B cell (primary cell): ENCODE results near the gene ABCD3. TPM values are rescaled to one million over a fixed set of nuclear protein-coding genes. Genes with fewer than 3 reads are reported as not detected.

Source experiments
- ATAC-seq: fragments of 200-7000 bp; cut with Tn5 transposase; one replicate; pipeline ENCODE4 v1.10.0; 2021; ENCODE audit warnings: low read depth, mild to moderate bottlenecking, moderate number of reproducible peaks, moderate library complexity
- CTCF ChIA-PET: fragments of 350-600 bp; sonication (Branson Sonifier 250); formaldehyde crosslinking; loops from one replicate; lab custom pipeline; 2021; ENCODE audit warnings: antibody characterized with exemption, inconsistent platforms; lab: Charles Lee
- POLR2A ChIA-PET: fragments of 350-600 bp; sonication (Branson Sonifier 250); formaldehyde crosslinking; loops from one replicate; lab custom pipeline; 2021; ENCODE audit warnings: antibody characterized with exemption; lab: Charles Lee
- DNase-seq: peaks from one replicate; pipeline ENCODE4 v3.0.0; 2013
- H2AFZ ChIP-seq: 2 replicates; pipeline ENCODE4 v1.6.1; 2012; ENCODE audit warnings: mild to moderate bottlenecking, low read depth, low read length; ENCODE audit not compliant: insufficient read depth, poor library complexity, severe bottlenecking
- H3K27ac ChIP-seq, 2 donors: 1 replicate in 1 of 2; 2 replicates in 1 of 2; pipeline ENCODE4 v1.5.1; 2012 to 2013; ENCODE audit warnings: low read length in 2 of 2, mild to moderate bottlenecking in 2 of 2, moderate library complexity in 1 of 2
- H3K27me3 ChIP-seq, 4 experiments: fragments of 200-600 bp in 1 of 4; sonication (generic) in 1 of 4; replicated peaks in 1 of 4; 1 replicate in 2 of 4; 2 replicates in 2 of 4; pipeline versions ENCODE4 v1.6.1 to v1.7.0; 2013 to 2016; ENCODE audit warnings: low read length in 3 of 4, mild to moderate bottlenecking in 2 of 4, mixed read lengths in 1 of 4, moderate library complexity in 1 of 4; ENCODE audit not compliant: insufficient read depth in 4 of 4, control insufficient read depth in 3 of 4; ENCODE audit errors: control extremely low read depth in 1 of 4
- H3K36me3 ChIP-seq, 2 experiments: replicated peaks in 1 of 2; 1 replicate in 1 of 2; 2 replicates in 1 of 2; pipeline versions ENCODE4 v1.6.1 to v1.7.1; 2013; ENCODE audit warnings: low read length in 1 of 2; ENCODE audit not compliant: insufficient read depth in 2 of 2, control insufficient read depth in 1 of 2; ENCODE audit errors: control extremely low read depth in 1 of 2, extremely low read depth in 1 of 2
- H3K4me1 ChIP-seq, 2 donors: fragments of 200-600 bp in 1 of 2; sonication (generic) in 1 of 2; 1 replicate in 1 of 2; 2 replicates in 1 of 2; pipeline versions ENCODE4 v1.5.1 to v1.6.1; 2013 to 2017; ENCODE audit warnings: low read length in 2 of 2; ENCODE audit not compliant: control insufficient read depth in 2 of 2, insufficient read depth in 2 of 2
- H3K4me2 ChIP-seq: replicated peaks from 2 replicates; pipeline ENCODE3; 2012; ENCODE audit warnings: mild to moderate bottlenecking, low read depth, low read length; ENCODE audit not compliant: poor library complexity, severe bottlenecking
- H3K4me3 ChIP-seq, 5 experiments: fragments of 200-600 bp in 1 of 5; sonication (generic) in 1 of 5; 1 replicate in 3 of 5; 2 replicates in 2 of 5; pipeline versions ENCODE4 v1.5.1 to v1.7.0; 2011 to 2016; ENCODE audit warnings: low read length in 4 of 5, mild to moderate bottlenecking in 4 of 5, low read depth in 2 of 5, control low read depth in 1 of 5, moderate library complexity in 1 of 5; ENCODE audit not compliant: insufficient read depth in 1 of 5; ENCODE audit errors: control extremely low read depth in 1 of 5, extremely low read depth in 1 of 5
- H3K79me2 ChIP-seq: fragments of 200-600 bp; sonication (generic); one replicate; pipeline ENCODE4 v1.6.0; 2016; ENCODE audit warnings: low read length; ENCODE audit not compliant: control insufficient read depth, insufficient read depth
- H3K9ac ChIP-seq: fragments of 200-600 bp; sonication (generic); 2 replicates; pipeline ENCODE4 v1.6.1; 2017; ENCODE audit warnings: mild to moderate bottlenecking, low read length, moderate library complexity
- H3K9me3 ChIP-seq, 3 donors: one replicate each; pipeline versions ENCODE4 v1.6.1 to v1.7.1; 2013; ENCODE audit warnings: low read length in 2 of 3; ENCODE audit not compliant: control insufficient read depth in 2 of 3, insufficient read depth in 1 of 3; ENCODE audit errors: control extremely low read depth in 1 of 3
- H4K20me1 ChIP-seq: 2 replicates; pipeline ENCODE4 v1.6.0; 2012; ENCODE audit warnings: mild to moderate bottlenecking, low read length; ENCODE audit not compliant: insufficient read depth, control insufficient read depth, poor library complexity, severe bottlenecking
- H3K27ac Mint-ChIP-seq: one replicate; pipeline ENCODE4 v1.8.0; 2021; ENCODE audit warnings: mixed read lengths
- H3K27me3 Mint-ChIP-seq: one replicate; pipeline ENCODE4 v1.8.0; 2021; ENCODE audit warnings: mixed read lengths
- H3K4me1 Mint-ChIP-seq: one replicate; pipeline ENCODE4 v1.8.0; 2021; ENCODE audit warnings: mixed read lengths
- H3K4me3 Mint-ChIP-seq: one replicate; pipeline ENCODE4 v1.8.0; 2021; ENCODE audit warnings: mixed read lengths
- H3K9me3 Mint-ChIP-seq: one replicate; pipeline ENCODE4 v1.8.0; 2022; ENCODE audit warnings: mixed read lengths; ENCODE audit not compliant: insufficient read depth
- EZH2 ChIP-seq: IDR thresholded peaks from 2 replicates; pipeline ENCODE4 v1.6.1; 2012; ENCODE audit warnings: borderline replicate concordance, low read depth, mild to moderate bottlenecking, moderate library complexity, low read length; ENCODE audit not compliant: insufficient read depth, poor library complexity, severe bottlenecking
- WGBS: methylation state at CpG from one replicate; pipeline ENCODE4 v1.1.5; 2013; ENCODE audit warnings: missing lambda C conversion rate; ENCODE audit not compliant: insufficient coverage; 5-methylcytosine and 5-hydroxymethylcytosine counted together
- intact Hi-C: fragments of 100-400 bp; cut with micrococcal nuclease; formaldehyde crosslinking; loops from one replicate; pipeline ENCODE4 v1.10.0; 2022
- polyA plus RNA-seq: library from polyadenylated mRNA; depleted of rRNA; stranded (reverse); fragments of >200 nt; gene quantifications from 2 replicates; pipeline ENCODE4 v1.2.3, GENCODE V29; 2012
- total RNA-seq, 2 donors: library from RNA; stranded (reverse); fragments of 120-200 nt in 1 of 2; gene quantifications; 1 replicate in 1 of 2; 2 replicates in 1 of 2; pipeline versions ENCODE4 v1.2.3 to v1.2.4, GENCODE V29; 2013 to 2022
- TF ChIP-seq, protein P1 (sequence below): fragments of 200-600 bp; IDR thresholded peaks from one replicate; pipeline ENCODE4 v1.8.0; 2022; ENCODE audit warnings: antibody characterized with exemption, mild to moderate bottlenecking

Gene ABCD3
- total and polyA plus RNA-seq, 2 donors (not counting 1 experiment from before 2014, with no cell fraction given) = 4.0 to 19.4 TPM

DNA sequence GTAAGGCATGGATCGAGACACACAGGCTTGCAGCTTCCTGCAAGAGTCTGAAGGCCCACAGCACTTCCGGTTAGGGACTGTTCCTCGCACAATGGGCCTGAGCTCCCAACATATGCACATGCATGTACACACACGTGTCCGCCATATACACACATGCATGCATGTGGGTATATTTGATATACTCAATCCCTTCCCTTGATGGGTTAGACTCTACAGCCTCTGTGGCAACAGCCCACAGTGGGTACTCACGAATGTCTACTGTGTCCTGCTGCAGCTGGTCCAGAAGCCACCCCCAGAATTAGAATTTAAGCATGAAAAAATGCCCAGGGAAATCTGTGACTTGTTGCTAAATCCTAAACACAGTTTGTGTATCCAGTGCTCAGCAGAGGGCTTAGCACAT lies 113.5 kb downstream of the ABCD3 start:
- H3K36me3 ChIP-seq = no peaks in the 10 kb centered on the region
- POLR2A ChIA-PET = no interaction called here
- peaks cover 12% of the 10 kb centered on the region for H3K27me3 Mint-ChIP-seq
- no peak overlapping the region for H3K4me2 ChIP-seq
- H2AFZ ChIP-seq = no peak overlapping the region
- intact Hi-C loops = no loop called here
- H3K9me3 Mint-ChIP-seq = no peaks in the 10 kb centered on the region
- no peak overlapping the region for H3K27ac ChIP-seq
- no peaks in the 10 kb centered on the region for H3K4me1 ChIP-seq
- ATAC-seq (no peak), DNase-seq (no peak)
- CTCF ChIA-PET = interaction anchor here (0.8 kb wide), 1 partner anchor 512 kb away, joined by 3 read pairs; no protein-coding TSS in a partner anchor
- H3K4me3 ChIP-seq = no peak overlapping the region
- no peak for TF ChIP-seq EZH2
- TF ChIP-seq, protein P1, sequence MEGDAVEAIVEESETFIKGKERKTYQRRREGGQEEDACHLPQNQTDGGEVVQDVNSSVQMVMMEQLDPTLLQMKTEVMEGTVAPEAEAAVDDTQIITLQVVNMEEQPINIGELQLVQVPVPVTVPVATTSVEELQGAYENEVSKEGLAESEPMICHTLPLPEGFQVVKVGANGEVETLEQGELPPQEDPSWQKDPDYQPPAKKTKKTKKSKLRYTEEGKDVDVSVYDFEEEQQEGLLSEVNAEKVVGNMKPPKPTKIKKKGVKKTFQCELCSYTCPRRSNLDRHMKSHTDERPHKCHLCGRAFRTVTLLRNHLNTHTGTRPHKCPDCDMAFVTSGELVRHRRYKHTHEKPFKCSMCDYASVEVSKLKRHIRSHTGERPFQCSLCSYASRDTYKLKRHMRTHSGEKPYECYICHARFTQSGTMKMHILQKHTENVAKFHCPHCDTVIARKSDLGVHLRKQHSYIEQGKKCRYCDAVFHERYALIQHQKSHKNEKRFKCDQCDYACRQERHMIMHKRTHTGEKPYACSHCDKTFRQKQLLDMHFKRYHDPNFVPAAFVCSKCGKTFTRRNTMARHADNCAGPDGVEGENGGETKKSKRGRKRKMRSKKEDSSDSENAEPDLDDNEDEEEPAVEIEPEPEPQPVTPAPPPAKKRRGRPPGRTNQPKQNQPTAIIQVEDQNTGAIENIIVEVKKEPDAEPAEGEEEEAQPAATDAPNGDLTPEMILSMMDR = no peak
- WGBS = 78% methylated on average over 4 of the region's 6 CpGs
- no peaks in the 10 kb centered on the region for H4K20me1 ChIP-seq
- no peak overlapping the region for H3K4me3 Mint-ChIP-seq
- H3K79me2 ChIP-seq = no peaks in the 10 kb centered on the region
- H3K4me1 Mint-ChIP-seq = no peaks in the 10 kb centered on the region
- H3K9ac ChIP-seq = no peak overlapping the region
- no peak overlapping the region for H3K27ac Mint-ChIP-seq
- no peaks in the 10 kb centered on the region for H3K9me3 ChIP-seq
- no peaks in the 10 kb centered on the region for H3K27me3 ChIP-seq

DNA sequence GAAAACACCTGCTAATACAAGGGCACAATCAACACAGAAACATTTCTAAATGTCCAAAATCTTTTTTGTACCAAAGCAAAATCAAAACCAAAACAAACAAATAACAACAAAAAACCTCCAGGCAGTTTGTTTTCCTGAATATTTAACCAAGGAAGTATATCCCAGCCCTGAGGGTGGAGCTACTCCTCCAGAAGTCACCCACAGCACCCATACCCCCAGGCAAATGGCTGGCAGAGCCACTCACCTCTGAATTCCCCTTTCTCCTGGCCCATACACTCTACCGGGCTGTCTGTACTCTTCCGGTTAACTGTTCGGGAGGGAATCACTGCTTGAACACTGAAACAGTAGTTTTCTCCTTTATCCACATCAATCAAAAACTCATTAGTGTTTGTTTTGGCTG lies 113.9 kb downstream of the ABCD3 start:
- H3K4me3 Mint-ChIP-seq = no peak overlapping the region
- H3K27ac Mint-ChIP-seq = no peak overlapping the region
- peaks cover 15% of the 10 kb centered on the region for H3K27me3 Mint-ChIP-seq

More for the DNA sequence above, 113.9 kb downstream of the ABCD3 start:
- H3K79me2 ChIP-seq = no peaks in the 10 kb centered on the region
- no peak overlapping the region for H3K4me2 ChIP-seq
- H4K20me1 ChIP-seq = no peaks in the 10 kb centered on the region
- ATAC-seq (no peak), DNase-seq (no peak)
- no peak overlapping the region for H3K27ac ChIP-seq
- Mint-ChIP-seq H3K4me1 (no peaks in the 10 kb centered on the region), H3K9me3 (no peaks in the 10 kb centered on the region)
- intact Hi-C loops = no loop called here
- no peaks in the 10 kb centered on the region for H3K36me3 ChIP-seq
- no peaks in the 10 kb centered on the region for H3K9me3 ChIP-seq
- ChIA-PET POLR2A (no interaction called here), CTCF (no interaction called here)
- no peak overlapping the region for H3K9ac ChIP-seq
- WGBS = no CpG with 5 or more reads among the region's 3 CpGs
- H3K4me1 ChIP-seq = no peaks in the 10 kb centered on the region
- TF ChIP-seq, protein P1 = no peak
- no peak for TF ChIP-seq EZH2
- no peak overlapping the region for H2AFZ ChIP-seq
- H3K27me3 ChIP-seq = no peaks in the 10 kb centered on the region
- no peak overlapping the region for H3K4me3 ChIP-seq
